HG02571 (cell line): ENCODE data around the gene MX1.

Source experiments
- ATAC-seq: cut with Tn5 transposase; IDR thresholded peaks from one replicate; pipeline ENCODE4 v1.9.1; 2021; ENCODE audit warnings: mild to moderate bottlenecking, moderate library complexity; ENCODE audit not compliant: unreplicated experiment

MX1 gene

GRCh38 chr21:41431788-41432548 is 5.9 kb downstream of the MX1 start:
- peak; percentile 59 for ATAC-seq

GRCh38 chr21:41432562-41433460 is 6.8 kb downstream of the MX1 start:
- no peak for ATAC-seq

DNA sequence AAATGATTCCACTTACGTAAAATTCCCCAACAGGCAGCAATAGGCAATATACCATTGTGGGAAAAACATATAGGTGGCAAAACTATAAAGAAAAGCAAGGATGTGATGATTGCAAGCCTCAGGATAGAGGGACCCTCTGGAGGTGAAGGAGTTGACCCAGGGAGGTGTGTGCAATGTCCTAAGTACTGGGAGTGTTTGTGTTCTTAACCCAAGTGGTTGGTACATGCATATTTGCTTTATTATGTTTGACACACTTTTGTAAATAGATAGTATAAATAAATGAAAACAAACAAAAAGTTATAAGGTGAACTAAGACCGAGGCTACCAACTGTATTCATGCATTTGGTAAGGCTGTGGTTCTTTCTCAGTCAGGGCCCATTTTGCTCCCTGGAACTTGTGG is 7.5 kb downstream of the MX1 start:
- no peak for ATAC-seq

GRCh38 chr21:41435706-41436105 is 9.7 kb downstream of the MX1 start:
- ATAC-seq: no peak

DNA sequence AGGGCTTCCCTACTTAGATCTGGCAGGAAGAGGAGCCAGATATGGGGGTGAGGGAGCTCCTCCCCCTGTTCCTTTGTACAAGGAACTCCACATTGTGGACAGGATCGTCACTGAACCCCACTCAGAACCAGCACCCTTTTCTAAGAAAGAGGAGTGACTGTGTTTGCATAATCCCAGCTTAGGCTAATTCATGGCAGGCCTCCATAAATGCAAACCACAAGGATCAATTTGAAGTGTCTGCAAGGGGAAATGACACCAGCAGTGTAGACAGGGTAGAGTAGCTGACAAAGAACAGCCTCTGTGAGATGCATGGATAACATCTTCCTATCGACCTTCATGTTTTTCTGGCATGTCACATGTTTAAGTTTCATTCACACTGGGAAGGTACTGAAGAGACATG is 11.7 kb downstream of the MX1 start:
- ATAC-seq: no peak

DNA sequence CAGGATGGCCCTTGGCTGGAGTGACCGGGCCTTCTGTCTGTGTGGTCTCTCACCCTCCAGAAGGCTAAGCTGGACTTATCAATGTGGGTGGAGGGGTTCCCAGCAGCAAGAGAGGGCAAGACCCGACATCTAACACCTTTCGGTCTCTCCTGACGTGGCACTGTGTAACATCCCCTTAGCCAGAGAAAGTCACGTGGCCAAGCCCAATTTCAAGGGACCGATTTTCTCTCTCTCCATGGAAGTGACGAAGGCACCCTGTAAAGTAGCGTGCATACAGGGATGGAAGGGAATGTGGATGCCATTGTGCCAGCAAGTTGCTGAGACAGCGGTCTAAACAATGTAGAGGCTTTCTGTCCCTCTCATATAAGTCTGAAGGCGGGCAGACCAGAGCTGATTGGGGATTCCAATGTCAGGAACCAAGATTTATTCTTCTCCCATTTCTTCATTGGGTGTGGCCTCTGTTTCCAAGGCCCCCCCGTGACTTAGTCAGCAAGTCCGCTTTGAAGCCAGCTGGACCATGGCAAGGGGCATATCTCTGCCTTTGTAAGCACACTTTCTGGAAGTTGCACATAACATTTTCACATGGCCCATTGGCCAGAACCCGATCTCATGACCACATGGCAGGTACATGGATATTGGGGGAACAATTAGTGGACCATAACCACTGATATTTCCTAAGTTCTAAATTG is 12.5 kb downstream of the MX1 start:
- no peak for ATAC-seq

DNA sequence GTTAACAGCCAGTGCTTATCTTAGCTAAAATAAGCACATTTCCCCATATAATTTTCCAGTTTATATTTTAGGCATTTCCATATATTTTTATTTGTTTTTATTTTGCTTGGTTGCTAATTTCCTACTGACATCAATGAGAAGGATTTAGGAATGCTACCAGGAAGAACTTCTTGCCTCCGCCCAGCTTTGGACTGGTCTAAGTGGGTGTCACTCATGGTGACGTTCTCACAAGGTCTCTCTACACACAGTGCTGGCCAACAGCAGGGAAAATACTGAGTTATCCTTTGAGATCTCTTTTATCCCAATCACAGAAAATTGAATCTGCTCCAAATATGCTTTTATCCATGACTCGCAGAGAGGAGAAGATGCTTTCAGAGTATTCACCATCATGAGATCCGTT is 13.2 kb downstream of the MX1 start:
- ATAC-seq: no peak

GRCh38 chr21:41441546-41441945 is 15.5 kb downstream of the MX1 start:
- ATAC-seq: no peak

GRCh38 chr21:41442481-41443186 is 16.6 kb downstream of the MX1 start:
- no peak for ATAC-seq

- ATAC-seq: no peak
Observed at GRCh38 chr21:41443562-41443961, 17.5 kb downstream of the MX1 start.

DNA sequence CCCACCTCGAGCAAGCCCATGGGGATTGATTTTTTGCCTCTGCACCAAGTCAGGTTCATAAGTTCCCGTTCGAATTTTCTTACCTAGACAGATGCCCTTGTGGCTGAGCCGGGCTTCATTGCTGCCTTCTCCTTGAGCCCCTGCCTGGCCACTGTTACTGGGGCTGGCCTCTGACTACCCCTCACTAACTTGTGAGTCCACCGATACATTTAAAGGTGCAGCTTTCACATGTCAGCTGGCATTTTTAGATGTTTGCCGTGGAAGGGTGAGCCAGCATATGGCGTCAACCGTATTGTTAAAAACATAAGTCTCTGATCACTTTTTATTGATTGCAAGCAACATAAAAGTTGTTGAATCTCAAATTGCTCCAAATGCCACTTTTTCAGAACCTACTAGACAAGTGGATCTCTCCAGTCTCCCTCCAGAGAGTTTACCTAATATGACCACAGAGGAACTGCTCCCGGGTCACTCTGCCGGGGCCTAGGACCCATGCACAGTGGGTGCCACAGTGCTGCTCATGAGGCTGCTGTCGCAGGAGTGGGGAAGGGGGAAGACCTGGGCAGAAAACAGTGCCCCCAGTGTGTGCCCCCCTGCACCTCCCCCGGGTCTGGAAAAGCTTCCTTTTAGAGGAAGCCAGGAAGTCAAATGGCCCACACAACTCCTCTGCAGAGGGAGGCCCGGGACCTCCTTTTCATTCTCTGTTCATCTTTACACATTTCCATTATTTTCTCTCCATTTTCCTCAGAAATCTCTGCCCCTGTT is 18.8 kb downstream of the MX1 start:
- no peak for ATAC-seq

GRCh38 chr21:41445465-41445862 is 19.4 kb downstream of the MX1 start:
- no peak for ATAC-seq

DNA sequence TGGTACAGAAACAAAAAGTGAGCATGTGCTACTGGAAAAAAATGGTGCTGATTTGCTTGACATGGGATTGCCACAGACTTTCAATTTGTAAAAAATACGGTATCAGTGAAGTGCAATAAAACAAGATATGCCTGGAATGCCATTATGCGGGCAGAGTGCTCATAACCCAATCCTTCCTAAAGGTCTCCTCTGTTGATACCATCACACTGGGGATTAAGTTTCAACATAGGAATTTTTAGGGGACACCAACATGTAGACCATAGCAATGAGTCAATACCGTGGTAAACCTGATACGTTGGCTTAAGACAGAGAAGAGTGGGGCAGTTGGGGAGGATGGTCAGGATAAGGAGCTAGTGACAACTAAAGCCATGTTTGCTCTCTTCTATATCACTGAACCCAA is 20.5 kb downstream of the MX1 start:
- no peak for ATAC-seq

GRCh38 chr21:41447356-41447755 is 21.3 kb downstream of the MX1 start:
- ATAC-seq: no peak

DNA sequence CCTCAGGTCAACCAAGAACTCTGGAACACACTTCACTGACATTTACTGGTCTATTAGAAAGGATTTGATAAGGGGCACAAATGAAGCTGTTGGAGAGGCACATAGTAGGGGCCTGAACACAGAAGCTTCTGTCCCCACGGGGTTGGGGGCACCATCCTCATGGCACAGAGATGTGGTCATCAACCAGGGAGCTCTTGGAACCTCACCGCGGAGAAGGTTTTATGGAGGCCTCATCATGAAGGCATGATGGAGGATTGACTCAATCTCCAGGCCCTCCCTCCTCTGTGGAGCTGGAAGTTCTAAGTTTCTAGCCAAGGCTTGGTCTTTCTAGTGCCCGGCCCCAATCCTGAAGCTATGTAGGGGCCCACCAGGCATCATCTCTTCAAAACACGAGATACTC is 23.6 kb downstream of the MX1 start:
- no peak for ATAC-seq

GRCh38 chr21:41451753-41452676 is 26.0 kb downstream of the MX1 start:
- no peak for ATAC-seq

GRCh38 chr21:41453198-41453597 is 27.2 kb downstream of the MX1 start:
- no peak for ATAC-seq

DNA sequence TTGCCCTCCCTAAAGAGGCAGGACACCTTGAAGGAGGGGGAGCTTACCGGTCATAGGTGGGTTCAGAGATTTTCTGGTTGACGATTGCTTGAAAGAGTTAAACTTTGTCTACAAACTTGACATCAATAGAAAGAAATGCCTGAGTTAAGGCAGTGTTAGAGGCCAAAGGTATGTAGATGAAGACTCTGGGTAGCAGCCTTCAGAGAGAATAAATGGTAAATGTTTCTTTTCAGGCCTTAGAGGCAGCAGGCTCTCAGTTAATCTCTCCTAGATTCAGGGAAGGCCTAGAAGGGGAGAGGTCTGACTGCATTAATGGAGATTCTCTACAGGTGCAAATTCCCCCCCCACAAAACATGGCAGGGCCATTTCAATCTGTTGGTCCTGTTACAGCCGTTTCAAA is 27.7 kb downstream of the MX1 start:
- ATAC-seq: no peak

- no peak for ATAC-seq
Observed at GRCh38 chr21:41458121-41458520, 32.1 kb downstream of the MX1 start.
